CD4-positive, CD25-positive, alpha-beta regulatory T cell (primary cell): ENCODE measurements around the gene FOXF2. TPM values are rescaled to one million over a fixed set of nuclear protein-coding genes. Genes with fewer than 3 reads are reported as not detected.

Experiments used
- ATAC-seq, 2 donors: fragments of 150-1000 bp; cut with Tn5 transposase; one replicate each; pipeline ENCODE4 v1.10.0; 2021; ENCODE audit warnings: low read depth in 2 of 2, moderate number of reproducible peaks in 2 of 2, moderate library complexity in 1 of 2
- DNase-seq, 3 donors: peaks; one replicate each; pipeline versions ENCODE4 v3.0.0 to v3.0.0-alpha.2; 2012 to 2022; ENCODE audit warnings: mixed read lengths in 1 of 3
- H3K27ac ChIP-seq: one replicate; pipeline ENCODE4 v1.7.0; 2013; ENCODE audit warnings: mild to moderate bottlenecking, low read length; ENCODE audit not compliant: insufficient read depth, poor library complexity, severe bottlenecking
- H3K27me3 ChIP-seq: one replicate; pipeline ENCODE4 v1.7.0; 2013; ENCODE audit warnings: low read length; ENCODE audit not compliant: control insufficient read depth, insufficient read depth
- H3K36me3 ChIP-seq: one replicate; pipeline ENCODE4 v1.7.0; 2013; ENCODE audit warnings: mild to moderate bottlenecking, low read length, moderate library complexity; ENCODE audit not compliant: control insufficient read depth, insufficient read depth
- H3K4me1 ChIP-seq: 2 replicates; pipeline ENCODE4 v1.7.0; 2013; ENCODE audit warnings: mild to moderate bottlenecking, low read length; ENCODE audit not compliant: insufficient read depth, control insufficient read depth, poor library complexity, severe bottlenecking
- H3K4me3 ChIP-seq: one replicate; pipeline ENCODE4 v1.7.0; 2013; ENCODE audit warnings: low read depth, mild to moderate bottlenecking, low read length, moderate library complexity
- H3K9me3 ChIP-seq, 2 experiments: 1 replicate in 1 of 2; 2 replicates in 1 of 2; pipeline ENCODE4 v1.7.0; 2013; ENCODE audit warnings: low read length in 2 of 2, mild to moderate bottlenecking in 1 of 2, moderate library complexity in 1 of 2; ENCODE audit not compliant: control insufficient read depth in 2 of 2
- H3K27ac Mint-ChIP-seq, 3 donors: one replicate each; pipeline ENCODE4 v1.8.0; 2020 to 2022; ENCODE audit warnings: mild to moderate bottlenecking in 3 of 3, mixed read lengths in 3 of 3, moderate library complexity in 2 of 3
- H3K27me3 Mint-ChIP-seq: one replicate; pipeline ENCODE4 v1.8.0; 2022; ENCODE audit warnings: mild to moderate bottlenecking, mixed read lengths
- H3K36me3 Mint-ChIP-seq: one replicate; pipeline ENCODE4 v1.8.0; 2020; ENCODE audit warnings: mixed read lengths
- H3K4me1 Mint-ChIP-seq, 4 donors: one replicate each; pipeline ENCODE4 v1.8.0; 2020 to 2022; ENCODE audit warnings: mixed read lengths in 4 of 4, mild to moderate bottlenecking in 1 of 4
- H3K4me3 Mint-ChIP-seq, 4 donors: one replicate each; pipeline ENCODE4 v1.8.0; 2020 to 2022; ENCODE audit warnings: mild to moderate bottlenecking in 4 of 4, mixed read lengths in 4 of 4, moderate library complexity in 3 of 4
- H3K9me3 Mint-ChIP-seq, 7 donors: one replicate each; pipeline ENCODE4 v1.8.0; 2020 to 2022; ENCODE audit warnings: mixed read lengths in 7 of 7, mild to moderate bottlenecking in 3 of 7, moderate library complexity in 2 of 7
- polyA plus RNA-seq, 4 donors: library from polyadenylated mRNA; unstranded; fragments of 300-500 nt; fragmentation: Illumina TruSeq; gene quantifications; one replicate each; pipeline ENCODE4 v1.2.3, GENCODE V29; 2021
- total RNA-seq: library from RNA; stranded (reverse); gene quantifications from one replicate; pipeline ENCODE4 v1.2.3, GENCODE V29; 2022

The FOXF2 gene
- total and polyA plus RNA-seq, 5 donors from 2014 or later, result not detected

DNA sequence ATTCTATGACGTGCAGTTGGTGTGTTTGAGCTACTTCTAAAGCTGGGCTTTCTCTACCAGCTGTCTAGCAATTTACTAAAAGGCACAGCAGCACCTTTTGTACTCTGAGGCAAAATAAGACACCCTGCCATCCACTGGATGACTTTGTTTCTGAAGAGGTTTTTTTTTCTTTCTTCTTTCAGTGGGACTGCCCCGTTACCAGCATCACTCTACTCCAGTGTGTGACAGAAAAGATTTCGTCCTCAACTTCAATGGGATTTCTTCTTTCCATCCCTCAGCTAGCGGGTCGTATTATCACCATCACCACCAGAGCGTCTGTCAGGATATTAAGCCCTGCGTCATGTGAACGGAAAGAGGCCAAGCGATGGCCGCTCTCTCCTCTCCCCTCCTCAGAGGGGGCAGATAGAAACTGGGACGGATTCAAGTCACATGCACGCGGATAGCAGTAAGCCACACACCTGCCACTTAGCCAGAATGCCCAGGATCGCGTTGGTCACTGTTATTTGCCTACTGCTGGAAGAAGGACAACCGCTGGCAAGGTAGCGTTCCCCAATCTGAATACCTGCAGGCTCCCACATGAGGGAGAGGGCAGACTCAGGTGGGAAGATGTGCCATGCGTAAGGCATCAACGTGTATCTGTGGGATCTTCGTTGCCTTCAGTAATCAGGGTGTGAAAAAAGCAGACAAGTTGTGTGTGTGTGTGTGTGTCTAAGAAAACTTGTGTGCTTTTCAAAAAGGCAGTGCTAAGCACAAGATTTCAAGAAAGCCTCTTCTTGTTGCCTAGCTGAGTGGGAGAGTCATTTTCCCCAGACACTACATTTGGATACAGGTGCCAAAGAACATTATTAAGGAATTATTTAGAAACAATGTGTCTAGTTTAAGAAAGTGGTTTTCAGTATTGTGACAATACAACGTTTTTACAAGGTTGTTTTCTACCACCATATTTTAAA lies 5.4 kb downstream of the FOXF2 start:
- no peak overlapping the region for H3K27ac Mint-ChIP-seq
- peaks cover 27% of the 10 kb centered on the region for H3K27me3 ChIP-seq
- DNase-seq (no peak), ATAC-seq (no peak)
- no peaks in the 10 kb centered on the region for H3K36me3 Mint-ChIP-seq
- H3K4me1 Mint-ChIP-seq, result peaks cover 2 to 25% (median 10%) of the 10 kb centered on the region in 4 donors
- no peaks in the 10 kb centered on the region for H3K36me3 ChIP-seq
- H3K9me3 ChIP-seq, result no peaks in the 10 kb centered on the region
- H3K9me3 Mint-ChIP-seq, result peaks cover 0 to 6% (median 0%) of the 10 kb centered on the region in 7 donors
- no peak overlapping the region for H3K27ac ChIP-seq
- H3K4me1 ChIP-seq, result peaks cover 21% of the 10 kb centered on the region
- H3K4me3 ChIP-seq, result no peak overlapping the region
- no peak overlapping the region for H3K4me3 Mint-ChIP-seq
- peaks cover 63% of the 10 kb centered on the region for H3K27me3 Mint-ChIP-seq

DNA sequence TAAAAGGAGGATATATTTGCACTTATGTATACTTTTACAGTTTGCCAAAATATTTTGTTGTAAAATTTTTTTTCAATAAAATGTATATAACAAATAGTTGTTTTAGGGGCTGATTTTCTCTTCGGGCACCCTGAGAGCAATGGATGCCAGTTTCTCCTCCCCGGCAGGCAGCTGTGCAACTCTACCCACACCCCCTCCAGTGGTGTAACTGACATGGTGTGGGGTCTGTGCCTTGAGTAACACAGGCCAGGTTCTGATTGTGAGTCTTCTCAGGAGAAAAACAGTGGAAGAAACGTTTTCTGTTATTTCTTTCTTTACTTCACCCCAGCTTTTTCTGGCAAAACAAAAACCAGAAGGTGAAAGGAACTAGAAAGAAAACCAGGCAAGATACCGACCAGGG lies 6.1 kb downstream of the FOXF2 start:
- ATAC-seq, result no peak
- H3K36me3 ChIP-seq, result no peaks in the 10 kb centered on the region
- Mint-ChIP-seq H3K27me3 (peaks cover 58% of the 10 kb centered on the region), H3K4me1 (peaks cover 2 to 23% (median 10%) of the 10 kb centered on the region in 4 donors), H3K27ac (peak overlapping the region in 1 of 3 donors; percentile 69), H3K9me3 (peaks cover 0 to 6% (median 0%) of the 10 kb centered on the region in 7 donors), H3K4me3 (no peak overlapping the region), H3K36me3 (no peaks in the 10 kb centered on the region)
- H3K4me3 ChIP-seq, result no peak overlapping the region
- no peak for DNase-seq
- peaks cover 27% of the 10 kb centered on the region for H3K27me3 ChIP-seq
- peaks cover 19% of the 10 kb centered on the region for H3K4me1 ChIP-seq
- H3K27ac ChIP-seq, result no peak overlapping the region
- H3K9me3 ChIP-seq, result no peaks in the 10 kb centered on the region

DNA sequence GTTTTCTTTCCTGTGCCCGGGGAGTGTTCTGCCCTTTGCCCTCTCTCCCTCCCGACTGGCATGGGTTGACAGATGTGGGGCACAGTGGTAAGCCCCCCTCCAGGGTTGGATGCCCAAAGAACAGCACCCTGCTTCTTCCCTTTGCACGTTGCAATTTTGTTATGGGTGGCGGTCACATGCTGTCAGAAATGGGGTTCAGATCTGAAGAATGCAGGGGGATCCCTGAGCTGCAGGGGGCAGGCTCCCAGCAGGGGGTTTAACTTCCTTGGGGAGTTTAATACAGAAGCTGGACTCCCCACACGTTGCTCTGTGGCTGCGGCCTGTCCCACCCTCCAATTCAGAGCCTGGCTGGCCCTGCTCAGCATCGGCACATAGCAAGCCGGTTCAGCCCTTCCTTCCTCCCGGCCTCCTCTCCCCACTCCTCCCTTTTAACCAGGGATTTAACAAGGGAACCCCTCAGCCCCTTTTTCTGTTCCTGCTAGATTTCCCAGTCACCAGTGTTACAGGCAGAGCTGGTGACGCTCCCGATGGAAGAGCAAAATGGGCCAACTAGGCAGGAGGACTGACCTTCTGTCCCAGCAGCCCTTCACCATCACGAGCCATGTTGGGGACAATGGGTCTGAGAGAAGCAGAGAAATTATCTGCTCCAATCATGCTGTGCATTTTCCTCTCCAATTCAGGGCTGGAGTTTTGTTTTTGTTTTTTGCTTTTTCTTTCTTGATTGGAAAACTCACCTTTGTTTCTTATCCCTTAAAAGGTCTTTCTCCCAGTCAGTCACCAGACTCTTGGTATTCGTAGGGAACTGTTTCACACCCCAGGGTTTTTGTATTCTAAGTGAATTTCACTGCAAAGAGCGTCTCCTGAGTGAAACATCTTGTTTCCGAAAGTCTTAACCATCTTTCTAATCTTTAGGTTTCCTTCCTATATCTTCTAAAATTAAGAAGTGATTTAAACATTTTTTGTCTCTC lies 6.8 kb downstream of the FOXF2 start:
- H3K27ac Mint-ChIP-seq, result no peak overlapping the region
- DNase-seq (no peak), ATAC-seq (no peak)
- no peak overlapping the region for H3K27ac ChIP-seq
- peaks cover 13% of the 10 kb centered on the region for H3K4me1 ChIP-seq
- no peaks in the 10 kb centered on the region for H3K36me3 Mint-ChIP-seq
- H3K27me3 ChIP-seq, result peaks cover 27% of the 10 kb centered on the region
- H3K9me3 Mint-ChIP-seq, result peaks cover 0 to 6% (median 0%) of the 10 kb centered on the region in 7 donors
- H3K36me3 ChIP-seq, result no peaks in the 10 kb centered on the region
- no peak overlapping the region for H3K4me3 Mint-ChIP-seq
- peaks cover 58% of the 10 kb centered on the region for H3K27me3 Mint-ChIP-seq
- H3K9me3 ChIP-seq, result no peaks in the 10 kb centered on the region
- H3K4me3 ChIP-seq, result no peak overlapping the region
- peaks cover 2 to 21% (median 10%) of the 10 kb centered on the region in 4 donors for H3K4me1 Mint-ChIP-seq

DNA sequence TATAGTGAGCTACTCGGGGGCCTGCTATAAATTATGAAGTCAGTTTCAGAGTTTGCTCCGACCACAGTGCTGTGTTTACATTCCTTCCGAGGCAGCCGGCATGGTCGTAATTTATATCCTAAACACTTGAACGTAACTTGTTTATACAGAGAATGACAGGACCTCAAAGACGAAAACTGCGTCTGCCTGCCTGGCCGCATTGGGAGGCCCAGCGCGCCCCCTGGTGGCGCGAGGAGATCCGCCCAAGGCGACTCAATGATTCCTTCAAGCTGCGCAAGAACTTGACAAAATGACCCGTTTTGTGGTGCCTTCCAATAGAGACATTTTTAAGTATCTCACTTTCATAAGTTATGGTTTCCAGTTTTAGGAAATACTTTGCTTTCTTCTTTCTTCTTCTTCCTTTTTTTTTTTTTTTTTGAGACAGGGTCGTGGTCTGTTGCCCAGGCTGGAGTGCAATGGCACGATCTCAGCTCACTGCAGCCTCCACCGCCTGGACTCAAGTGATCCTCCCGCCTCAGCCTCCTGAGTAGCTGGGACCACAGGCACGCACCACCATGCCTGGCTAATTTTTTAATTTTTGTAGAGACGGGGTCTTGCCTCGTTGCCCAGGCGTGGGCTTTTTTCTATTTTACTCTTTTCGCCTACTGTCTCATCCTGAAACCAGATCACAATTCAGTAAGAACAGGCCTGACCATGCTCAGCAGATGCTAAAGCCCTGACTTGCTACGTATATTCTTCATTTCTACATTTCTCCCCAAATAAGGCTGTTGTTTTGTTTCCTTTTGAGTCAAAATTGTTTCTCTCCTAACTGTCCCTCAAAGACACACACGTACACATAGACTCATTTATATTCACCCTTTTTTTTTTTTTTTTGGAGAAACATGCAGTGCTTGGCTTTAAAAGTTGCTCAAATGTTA lies 7.8 kb downstream of the FOXF2 start:
- Mint-ChIP-seq H3K27ac (no peak overlapping the region), H3K4me3 (no peak overlapping the region), H3K27me3 (peaks cover 49% of the 10 kb centered on the region), H3K9me3 (peaks cover 0 to 1% (median 0%) of the 10 kb centered on the region in 7 donors), H3K4me1 (peaks cover 2 to 14% (median 7%) of the 10 kb centered on the region in 4 donors), H3K36me3 (no peaks in the 10 kb centered on the region)
- ATAC-seq (peak; percentile 47 to 58), DNase-seq (peak; percentile 45 to 76 (median 66))
- Histone ChIP-seq H3K9me3 (no peaks in the 10 kb centered on the region), H3K4me1 (peaks cover 13% of the 10 kb centered on the region), H3K27me3 (peaks cover 27% of the 10 kb centered on the region), H3K36me3 (no peaks in the 10 kb centered on the region), H3K4me3 (no peak overlapping the region), H3K27ac (no peak overlapping the region)

DNA sequence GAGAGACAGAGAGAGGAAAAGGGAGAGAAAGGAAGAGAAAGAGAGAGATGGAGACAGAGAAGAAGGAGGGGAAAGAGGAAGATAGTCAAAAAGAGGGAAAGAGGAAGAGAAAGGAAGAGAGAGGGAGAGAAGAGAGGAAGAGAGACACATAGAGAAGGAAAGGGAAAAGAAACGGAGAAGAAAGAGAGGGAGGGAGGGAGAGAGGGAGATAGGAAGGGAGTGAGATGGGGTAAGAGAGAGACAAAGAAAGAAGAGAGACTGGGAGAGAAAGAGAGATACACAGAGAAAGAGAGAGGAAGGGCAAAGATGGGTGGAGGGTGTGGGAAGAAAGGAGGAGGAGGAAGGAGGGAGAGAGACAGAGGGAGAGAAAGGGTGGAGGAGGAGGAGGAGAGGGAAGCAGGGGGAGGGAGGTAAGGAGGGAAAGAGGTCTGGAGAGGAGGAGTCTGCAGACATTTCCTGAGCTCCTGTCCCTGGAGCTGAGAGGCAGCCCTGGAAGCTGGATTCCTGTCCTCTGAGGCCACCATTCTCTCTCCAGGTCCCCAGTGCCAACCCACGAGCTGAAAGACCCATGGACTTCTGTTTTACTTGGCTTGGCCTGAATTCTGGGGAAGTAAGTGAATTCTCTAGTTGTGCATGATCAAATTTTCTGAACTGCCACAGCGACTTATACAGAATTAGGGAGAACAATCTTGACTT lies 9.9 kb downstream of the FOXF2 start:
- no peak for ATAC-seq
- peaks cover 26% of the 10 kb centered on the region for H3K27me3 ChIP-seq

DNA sequence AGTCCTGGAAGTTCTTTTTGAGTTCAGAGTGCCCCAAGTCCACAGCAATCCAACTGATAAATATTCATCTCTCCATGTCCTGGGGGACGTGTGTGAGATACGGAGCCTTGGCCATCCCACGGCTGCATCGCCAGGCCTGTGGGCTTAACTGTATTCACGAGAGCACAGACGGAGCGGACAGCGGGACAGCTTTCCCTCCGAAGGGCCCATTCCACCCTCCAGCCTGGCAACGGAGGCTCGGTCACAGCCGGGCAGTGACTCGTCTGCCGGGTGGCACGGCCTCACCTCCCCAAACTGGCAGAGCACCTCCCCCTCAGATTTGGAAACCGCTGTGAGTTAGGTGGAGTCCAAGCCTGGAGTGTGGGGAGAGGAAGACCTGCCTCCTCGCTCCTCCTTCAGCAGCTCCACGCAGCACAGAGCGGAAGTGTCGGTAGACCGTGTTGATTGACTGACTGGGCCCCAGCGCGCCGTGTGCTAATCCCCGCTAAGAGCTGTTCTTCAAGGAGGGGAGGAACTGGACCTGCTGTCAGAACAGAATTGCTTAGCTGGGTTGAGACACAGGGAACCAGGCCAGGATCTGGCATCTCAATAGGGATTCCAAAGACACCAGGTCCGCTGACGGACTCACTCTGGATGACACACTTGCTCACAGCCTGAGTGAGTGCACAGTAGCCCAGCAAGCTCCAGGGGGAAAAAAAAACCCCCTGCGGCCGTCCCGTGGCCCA lies 10.9 kb downstream of the FOXF2 start:
- ATAC-seq (no peak), DNase-seq (no peak)
- Mint-ChIP-seq H3K27me3 (peaks cover 30% of the 10 kb centered on the region), H3K4me3 (no peak overlapping the region), H3K36me3 (no peaks in the 10 kb centered on the region), H3K9me3 (peaks cover 0 to 1% (median 0%) of the 10 kb centered on the region in 7 donors), H3K27ac (no peak overlapping the region), H3K4me1 (peaks cover 2 to 5% (median 4%) of the 10 kb centered on the region in 4 donors)
- Histone ChIP-seq H3K9me3 (no peaks in the 10 kb centered on the region), H3K27me3 (peaks cover 16% of the 10 kb centered on the region), H3K4me3 (no peak overlapping the region), H3K4me1 (no peaks in the 10 kb centered on the region), H3K27ac (no peak overlapping the region), H3K36me3 (no peaks in the 10 kb centered on the region)

More for the DNA sequence above, 9.9 kb downstream of the FOXF2 start:
- H3K9me3 ChIP-seq, result no peaks in the 10 kb centered on the region
- H3K4me1 ChIP-seq, result no peaks in the 10 kb centered on the region
- Mint-ChIP-seq H3K27ac (peak overlapping the region in 1 of 3 donors; percentile 34), H3K9me3 (peaks cover 0 to 1% (median 0%) of the 10 kb centered on the region in 7 donors), H3K4me3 (no peak overlapping the region), H3K4me1 (peaks cover 2 to 7% (median 5%) of the 10 kb centered on the region in 4 donors), H3K36me3 (no peaks in the 10 kb centered on the region), H3K27me3 (peaks cover 40% of the 10 kb centered on the region)
- no peak for DNase-seq
- H3K36me3 ChIP-seq, result no peaks in the 10 kb centered on the region
- no peak overlapping the region for H3K4me3 ChIP-seq
- H3K27ac ChIP-seq, result no peak overlapping the region
